ENCODE results near the gene DUOXA2.
"Not testable (repeated sequence)": the region's sequence is repeated elsewhere in the genome, so short reads cannot be mapped to it uniquely, and the experiment has no call there.

- not testable (repeated sequence) for TF ChIP-seq EZH2 (IDR thresholded peaks at IDR 0.05; ENCODE audit: low read length, unreplicated experiment); CTCF (conservative IDR thresholded peaks at IDR 0.05; ENCODE audit: low read depth, low read length); EZH2phosphoT487 (IDR thresholded peaks at IDR 0.05; ENCODE audit: borderline replicate concordance, low read length)
Measured at GRCh38 chr15:45104170-45104569, 10.0 kb upstream of the DUOXA2 start.

All from PC-3 (cell line).